Neural cell (in vitro differentiated cells): ENCODE measurements around the gene PRPH. TPM values are rescaled to one million over a fixed set of nuclear protein-coding genes. Genes with fewer than 3 reads are reported as not detected.
"Not testable (repeated sequence)": the region's sequence is repeated elsewhere in the genome, so short reads cannot be mapped to it uniquely, and the experiment has no call there.

Experiments
- H2AFZ ChIP-seq: fragments of 200-600, 300-800 bp; sonication (generic), shearing (Covaris generic); 2 replicates; pipeline ENCODE4 v1.6.0; 2014; ENCODE audit warnings: low read depth, mild to moderate bottlenecking, antibody characterized with exemption, low read length, moderate library complexity
- H3F3A ChIP-seq: fragments of 200-600 bp; shearing (Covaris generic); 2 replicates; pipeline ENCODE4 v1.6.1; 2016; ENCODE audit warnings: mild to moderate bottlenecking, moderate library complexity, mixed read lengths, antibody characterized with exemption, low read length; ENCODE audit not compliant: insufficient read depth, poor library complexity, severe bottlenecking
- H3K27ac ChIP-seq: fragments of 200-600, 300-800 bp; sonication (generic), shearing (Covaris generic); 2 replicates; pipeline ENCODE4 v1.5.1; 2014; ENCODE audit warnings: mild to moderate bottlenecking, low read length, moderate library complexity
- H3K27me3 ChIP-seq: fragments of 300-800, 200-600 bp; sonication (generic), shearing (Covaris generic); 2 replicates; pipeline ENCODE4 v1.6.0; 2014; ENCODE audit warnings: mild to moderate bottlenecking, low read depth, low read length, moderate library complexity; ENCODE audit not compliant: insufficient read depth
- H3K36me3 ChIP-seq: fragments of 300-800, 200-600 bp; sonication (generic), shearing (Covaris generic); 2 replicates; pipeline ENCODE4 v1.5.1; 2014; ENCODE audit warnings: mild to moderate bottlenecking, antibody characterized with exemption, low read length, moderate library complexity; ENCODE audit not compliant: insufficient read depth
- H3K4me2 ChIP-seq: fragments of 300-800, 200-600 bp; sonication (generic), shearing (Covaris generic); 2 replicates; pipeline ENCODE4 v1.6.0; 2014; ENCODE audit warnings: mild to moderate bottlenecking, low read length
- H3K4me3 ChIP-seq: fragments of 300-800, 200-600 bp; sonication (generic), shearing (Covaris generic); 2 replicates; pipeline ENCODE4 v1.5.1; 2014; ENCODE audit warnings: mild to moderate bottlenecking, low read length, moderate library complexity
- H3K79me2 ChIP-seq: fragments of 200-600 bp; shearing (Covaris generic); replicated peaks from 2 replicates; pipeline ENCODE4 v1.6.0; 2014; ENCODE audit warnings: mild to moderate bottlenecking, low read length, moderate library complexity; ENCODE audit not compliant: insufficient read depth
- H3K9ac ChIP-seq: fragments of 300-800, 200-600 bp; sonication (generic), shearing (Covaris generic); 2 replicates; pipeline ENCODE4 v1.6.1; 2016; ENCODE audit warnings: mild to moderate bottlenecking, low read length, mixed read lengths
- H3K9me2 ChIP-seq: fragments of 200-600 bp; shearing (Covaris generic); 2 replicates; pipeline ENCODE4 v1.6.1; 2016; ENCODE audit warnings: mild to moderate bottlenecking, low read length, mixed read lengths; ENCODE audit not compliant: insufficient read depth
- H3K9me3 ChIP-seq: fragments of 200-600, 300-800 bp; sonication (generic), shearing (Covaris generic); 2 replicates; pipeline ENCODE4 v1.6.1; 2016; ENCODE audit warnings: mild to moderate bottlenecking, mixed run types, low read length, moderate library complexity, mixed read lengths
- H4K20me1 ChIP-seq: fragments of 200-600 bp; shearing (Covaris generic); 2 replicates; pipeline ENCODE4 v1.6.1; 2016; ENCODE audit warnings: mild to moderate bottlenecking, mixed run types; ENCODE audit not compliant: insufficient read depth
- EZH2 ChIP-seq: fragments of 200-600, 300-800 bp; shearing (Covaris generic), sonication (generic); IDR thresholded peaks from 2 replicates; pipeline ENCODE4 v1.6.1; 2014; ENCODE audit warnings: antibody characterized with exemption, low read length, borderline replicate concordance, mild to moderate bottlenecking; ENCODE audit not compliant: insufficient read depth, poor library complexity, severe bottlenecking
- MXI1 ChIP-seq: fragments of 450-650 bp; conservative IDR thresholded peaks from 2 replicates; pipeline ENCODE4 v1.6.1; 2014; ENCODE audit warnings: antibody characterized with exemption, mild to moderate bottlenecking; ENCODE audit not compliant: poor library complexity, severe bottlenecking
- POLR2AphosphoS5 ChIP-seq: IDR thresholded peaks from 2 replicates; pipeline ENCODE4 v1.6.1; 2012
- RAD21 ChIP-seq: fragments of 450-650 bp; conservative IDR thresholded peaks from 2 replicates; pipeline ENCODE4 v1.6.1; 2014; ENCODE audit warnings: antibody characterized with exemption, mild to moderate bottlenecking, moderate library complexity
- REST ChIP-seq: IDR thresholded peaks from 2 replicates; pipeline ENCODE4 v1.6.1; 2012; ENCODE audit warnings: borderline replicate concordance
- SMC3 ChIP-seq: fragments of 450-650 bp; conservative IDR thresholded peaks from 2 replicates; pipeline ENCODE4 v1.6.1; 2014; ENCODE audit warnings: antibody characterized with exemption, mild to moderate bottlenecking, moderate library complexity; ENCODE audit not compliant: poor library complexity
- TAF1 ChIP-seq: IDR thresholded peaks from 2 replicates; pipeline ENCODE4 v1.6.1; 2012; ENCODE audit warnings: low read depth
- polyA plus RNA-seq: library from polyadenylated mRNA; depleted of rRNA; stranded (reverse); fragments of >200 nt; gene quantifications from 2 replicates; pipeline ENCODE4 v1.2.3, GENCODE V29; 2014

Gene PRPH
- polyA plus RNA-seq, 1 donor from 2014 or later: not detected

DNA sequence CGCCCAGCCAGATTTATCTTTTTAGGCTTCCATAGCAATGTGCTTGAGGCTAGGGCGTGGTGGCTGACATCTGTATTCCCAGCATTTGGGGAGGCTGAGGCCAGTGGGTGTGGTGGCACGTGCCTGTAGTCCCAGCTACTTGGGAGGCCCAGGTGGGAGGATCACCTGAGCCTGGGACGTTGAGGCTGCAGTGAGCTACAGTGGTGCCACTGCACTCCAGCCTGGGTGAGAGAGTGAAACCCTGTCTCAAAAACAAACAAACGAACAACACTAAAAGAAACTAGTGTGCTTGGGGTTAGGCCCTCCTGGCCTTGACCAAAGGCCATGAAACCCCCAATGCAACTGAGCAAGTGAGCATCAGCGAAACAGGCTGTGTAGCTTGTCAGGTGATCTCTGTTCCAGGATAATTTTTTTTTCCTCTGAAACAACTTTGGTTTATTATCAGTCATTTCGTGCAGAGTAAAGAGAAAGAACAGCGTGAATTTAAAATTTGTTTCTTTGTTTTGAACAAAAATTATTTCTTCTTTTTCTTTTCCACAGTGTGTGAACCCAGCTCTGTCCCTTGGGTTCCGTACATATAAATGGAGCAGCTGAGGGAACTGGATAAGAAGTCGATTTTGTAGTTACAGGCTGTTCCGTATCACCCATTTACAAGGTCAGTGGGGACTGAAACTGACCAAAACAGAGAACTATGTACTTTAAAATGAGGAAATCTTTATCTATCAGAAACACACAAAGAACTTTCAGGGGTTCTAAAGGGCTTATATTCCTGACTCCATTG, 38.9 kb upstream of the PRPH start:
- Histone ChIP-seq H4K20me1 (no peaks in the 10 kb centered on the region), H3K27ac (no peak overlapping the region), H3K79me2 (no peaks in the 10 kb centered on the region), H3K4me2 (no peak overlapping the region), H3K9ac (no peak overlapping the region), H3F3A (no peaks in the 10 kb centered on the region), H3K4me3 (no peak overlapping the region), H3K27me3 (no peaks in the 10 kb centered on the region), H3K9me2 (no peaks in the 10 kb centered on the region), H3K9me3 (no peaks in the 10 kb centered on the region), H2AFZ (no peak overlapping the region), H3K36me3 (no peaks in the 10 kb centered on the region)
- TF ChIP-seq RAD21: no peak
- no peak for TF ChIP-seq EZH2
- no peak for TF ChIP-seq POLR2AphosphoS5
- no peak for TF ChIP-seq MXI1
- TF ChIP-seq TAF1: no peak
- TF ChIP-seq SMC3: no peak

- H3K4me2 ChIP-seq, H3K9me3 ChIP-seq, H3K79me2 ChIP-seq, H2AFZ ChIP-seq, H3K36me3 ChIP-seq, H4K20me1 ChIP-seq, H3K9ac ChIP-seq, H3K9me2 ChIP-seq, H3K27me3 ChIP-seq, H3F3A ChIP-seq, H3K27ac ChIP-seq, H3K4me3 ChIP-seq: not testable (repeated sequence)
Measured at GRCh38 chr12:49257508-49258184, 37.3 kb upstream of the PRPH start.

GRCh38 chr12:49259452-49259851, 35.5 kb upstream of the PRPH start:
- H3K4me2 ChIP-seq: no peak overlapping the region
- H3F3A ChIP-seq: no peaks in the 10 kb centered on the region
- TF ChIP-seq POLR2AphosphoS5 (no peak), REST (no peak), MXI1 (no peak), TAF1 (no peak)
- peaks cover 10% of the 10 kb centered on the region for H3K27me3 ChIP-seq
- no peaks in the 10 kb centered on the region for H3K36me3 ChIP-seq
- H3K4me3 ChIP-seq: no peak overlapping the region
- no peak overlapping the region for H3K27ac ChIP-seq
- no peaks in the 10 kb centered on the region for H3K9me2 ChIP-seq
- no peaks in the 10 kb centered on the region for H3K79me2 ChIP-seq
- no peak overlapping the region for H3K9ac ChIP-seq
- no peaks in the 10 kb centered on the region for H4K20me1 ChIP-seq
- H3K9me3 ChIP-seq: no peaks in the 10 kb centered on the region
- no peak overlapping the region for H2AFZ ChIP-seq
